HCT116 (cell line): ENCODE results near the gene IYD. TPM values are rescaled to one million over a fixed set of nuclear protein-coding genes. Genes with fewer than 3 reads are reported as not detected.

Experiments
- ATAC-seq: fragments of 200-7000 bp; cut with Tn5 transposase; 2 replicates; pipeline ENCODE4 v1.9.1; 2020; ENCODE audit warnings: mild to moderate bottlenecking, moderate library complexity
- BruUV-seq: library from RNA; stranded (reverse); fragments of 400-500 nt; replicated peaks from 2 replicates; lab custom pipeline; 2021; lab: Mats Ljungman, UMichigan
- CTCF ChIA-PET: fragments of 300-600 bp; sonication (Branson Sonifier 250); formaldehyde crosslinking; loops from one replicate; lab custom pipeline; 2021; ENCODE audit warnings: antibody characterized with exemption; lab: Charles Lee
- POLR2A ChIA-PET: fragments of 300-600, 350-600 bp; sonication (Branson Sonifier 250); formaldehyde crosslinking; loops from one replicate; lab custom pipeline; 2021; ENCODE audit warnings: antibody characterized with exemption; lab: Charles Lee
- RAD21 ChIA-PET, 2 experiments: fragments of 300-600 bp; sonication (Branson Sonifier 250); formaldehyde crosslinking; loops; one replicate each; lab custom pipeline; 2023; ENCODE audit warnings: low total read pairs in 2 of 2; ENCODE audit not compliant: uncharacterized antibody in 2 of 2, unreplicated experiment in 2 of 2, low non-redundant PET in 1 of 2; lab: Charles Lee
- DNase-seq: peaks from one replicate; pipeline ENCODE4 v3.0.0-alpha.2; 2010; ENCODE audit warnings: low read depth, low spot score
- H2AFZ ChIP-seq: fragments of 200-600 bp; shearing (Covaris generic), sonication (generic); 2 replicates; pipeline ENCODE4 v1.6.1; 2017; ENCODE audit warnings: low read depth, mixed run types, mixed read lengths, antibody characterized with exemption, low read length; ENCODE audit not compliant: poor library complexity, severe bottlenecking
- H3K27ac ChIP-seq: 2 replicates; pipeline ENCODE4 v1.5.1; 2012; ENCODE audit warnings: low read depth, low read length
- H3K27me3 ChIP-seq: fragments of 200-600 bp; sonication (generic); 2 replicates; pipeline ENCODE4 v1.6.1; 2016; ENCODE audit warnings: mixed run types, low read length, mixed read lengths; ENCODE audit not compliant: insufficient read depth
- H3K36me3 ChIP-seq, 2 experiments: fragments of 200-500 bp in 1 of 2; fragments of 200-600 bp in 1 of 2; sonication (Bioruptor generic) in 1 of 2; sonication (generic) in 1 of 2; 2 replicates each; pipeline versions ENCODE4 v1.5.1 to v1.6.1; 2014 to 2016; ENCODE audit warnings: low read length in 2 of 2, inconsistent platforms in 1 of 2, mixed read lengths in 1 of 2, mixed run types in 1 of 2; ENCODE audit not compliant: insufficient read depth in 2 of 2, control insufficient read depth in 1 of 2
- H3K4me1 ChIP-seq, 2 experiments: fragments of 200-600 bp in 1 of 2; sonication (generic) in 1 of 2; 2 replicates each; pipeline versions ENCODE4 v1.5.1 to v1.6.1; 2012 to 2017; ENCODE audit warnings: low read length in 2 of 2, inconsistent platforms in 1 of 2, mild to moderate bottlenecking in 1 of 2, mixed read lengths in 1 of 2, mixed run types in 1 of 2, moderate library complexity in 1 of 2; ENCODE audit not compliant: insufficient read depth in 2 of 2, control insufficient read depth in 1 of 2
- H3K4me2 ChIP-seq: fragments of 200-600 bp; sonication (generic); 2 replicates; pipeline ENCODE4 v1.6.1; 2017; ENCODE audit warnings: mixed run types, low read length, mixed read lengths
- H3K4me3 ChIP-seq, 2 experiments: fragments of 200-600 bp in 1 of 2; sonication (generic) in 1 of 2; replicated peaks in 1 of 2; 2 replicates each; pipeline ENCODE4 v1.5.1; 2011 to 2016; ENCODE audit warnings: low read length in 2 of 2, control low read depth in 1 of 2, low read depth in 1 of 2, mild to moderate bottlenecking in 1 of 2, mixed read lengths in 1 of 2, mixed run types in 1 of 2
- H3K79me2 ChIP-seq: fragments of 200-600 bp; sonication (generic); 2 replicates; pipeline ENCODE4 v1.6.1; 2017; ENCODE audit warnings: mild to moderate bottlenecking, mixed run types, low read length, moderate library complexity, mixed read lengths; ENCODE audit not compliant: insufficient read depth
- H3K9ac ChIP-seq: fragments of 200-600 bp; sonication (generic); 2 replicates; pipeline ENCODE4 v1.6.1; 2016; ENCODE audit warnings: low read length, mixed read lengths
- H3K9me2 ChIP-seq: fragments of 200-600 bp; sonication (generic), shearing (Covaris generic); 2 replicates; pipeline ENCODE4 v1.6.1; 2017; ENCODE audit warnings: mixed run types, mild to moderate bottlenecking, moderate library complexity; ENCODE audit not compliant: insufficient read depth
- H3K9me3 ChIP-seq, 2 experiments: fragments of 200-500 bp in 1 of 2; fragments of 200-600 bp in 1 of 2; sonication (Bioruptor generic) in 1 of 2; sonication (generic) in 1 of 2; 2 replicates each; pipeline ENCODE4 v1.6.1; 2014 to 2017; ENCODE audit warnings: low read length in 2 of 2, mixed read lengths in 2 of 2, inconsistent platforms in 1 of 2, low read depth in 1 of 2, mild to moderate bottlenecking in 1 of 2, mixed run types in 1 of 2, moderate library complexity in 1 of 2; ENCODE audit not compliant: control insufficient read depth in 1 of 2, insufficient read depth in 1 of 2
- H4K20me1 ChIP-seq: fragments of 200-600 bp; sonication (generic), shearing (Covaris generic); 2 replicates; pipeline ENCODE4 v1.6.1; 2017; ENCODE audit warnings: mixed run types, mild to moderate bottlenecking, moderate library complexity; ENCODE audit not compliant: insufficient read depth
- ATF3 ChIP-seq: IDR thresholded peaks from 2 replicates; pipeline ENCODE4 v1.6.1; 2012
- CEBPB ChIP-seq: IDR thresholded peaks from 2 replicates; pipeline ENCODE4 v1.6.1; 2012; ENCODE audit warnings: low read depth
- CTCF ChIP-seq, 3 experiments: fragments of 200-600 bp in 1 of 3; sonication (generic) in 1 of 3; IDR thresholded peaks in 2 of 3; conservative IDR thresholded peaks in 1 of 3; 2 replicates each; pipeline ENCODE4 v1.5.1; 2012 to 2017; ENCODE audit warnings: low read depth in 2 of 3, low read length in 2 of 3, antibody characterized with exemption in 1 of 3, borderline replicate concordance in 1 of 3, control low read depth in 1 of 3, mild to moderate bottlenecking in 1 of 3, mixed read lengths in 1 of 3, mixed run types in 1 of 3, moderate library complexity in 1 of 3; ENCODE audit not compliant: insufficient read depth in 1 of 3
- EZH2 ChIP-seq: fragments of 200-600 bp; sonication (generic); IDR thresholded peaks from 2 replicates; pipeline ENCODE4 v1.6.1; 2017; ENCODE audit warnings: antibody characterized with exemption, mixed run types
- FOSL1 ChIP-seq: IDR thresholded peaks from 2 replicates; pipeline ENCODE4 v1.6.1; 2012; ENCODE audit warnings: low read depth
- JUND ChIP-seq: IDR thresholded peaks from 2 replicates; pipeline ENCODE4 v1.6.1; 2012
- MAX ChIP-seq: IDR thresholded peaks from 2 replicates; pipeline ENCODE4 v1.6.1; 2012
- POLR2A ChIP-seq: IDR thresholded peaks from 2 replicates; pipeline ENCODE4 v1.7.0; 2011; ENCODE audit warnings: borderline replicate concordance; ENCODE audit not compliant: insufficient read depth, insufficient read length; ENCODE audit errors: extremely low read depth
- SIN3A ChIP-seq: IDR thresholded peaks from 2 replicates; pipeline ENCODE4 v1.6.1; 2012; ENCODE audit warnings: low read depth
- SRF ChIP-seq: IDR thresholded peaks from 2 replicates; pipeline ENCODE4 v1.6.1; 2012; ENCODE audit warnings: low read depth
- TCF7L2 ChIP-seq: IDR thresholded peaks from 2 replicates; pipeline ENCODE4 v1.7.0; 2011; ENCODE audit warnings: borderline replicate concordance, inconsistent platforms; ENCODE audit not compliant: insufficient read depth, insufficient read length; ENCODE audit errors: extremely low read depth
- ZNF274 ChIP-seq: fragments of 200-500 bp; sonication (Bioruptor generic); IDR thresholded peaks from 2 replicates; pipeline ENCODE4 v1.6.1; 2014; ENCODE audit warnings: mild to moderate bottlenecking, low read depth, low read length, inconsistent platforms
- intact Hi-C: fragments of 100-400 bp; cut with micrococcal nuclease; formaldehyde crosslinking; loops from 2 replicates; pipeline ENCODE4 v1.10.0; 2022
- total RNA-seq: library from RNA; stranded (reverse); gene quantifications from one replicate; pipeline ENCODE4 v1.2.1, GENCODE V29; 2021; ENCODE audit not compliant: unreplicated experiment

The IYD gene
- total RNA-seq, 1 experiment from 2014 or later = not detected

- Histone ChIP-seq H3K36me3 (no peaks in the 10 kb centered on the region), H3K27ac (no peak overlapping the region), H3K4me2 (no peak overlapping the region), H3K27me3 (no peaks in the 10 kb centered on the region), H4K20me1 (no peaks in the 10 kb centered on the region), H3K9ac (no peak overlapping the region), H3K4me3 (no peak overlapping the region), H3K9me3 (no peaks in the 10 kb centered on the region), H3K4me1 (no peaks in the 10 kb centered on the region; a peak in 1 of 4 replicates), H2AFZ (no peak overlapping the region), H3K9me2 (no peaks in the 10 kb centered on the region), H3K79me2 (no peaks in the 10 kb centered on the region)
- TF ChIP-seq JUND = no peak
- no peak for TF ChIP-seq CTCF (IDR thresholded peaks at IDR 0.05 in 2 of 3, conservative IDR thresholded peaks at IDR 0.05 in 1 of 3; ENCODE audit: borderline replicate concordance in 1 of 3, insufficient read depth in 1 of 3, low read depth in 2 of 3, low read length in 2 of 3)
- no peak for TF ChIP-seq ZNF274
- no peak for TF ChIP-seq EZH2
- no peak for TF ChIP-seq MAX
- TF ChIP-seq FOSL1 = no peak
- no peak for TF ChIP-seq CEBPB
- no peak for TF ChIP-seq POLR2A
- no peak for TF ChIP-seq SRF
- TF ChIP-seq SIN3A = no peak
- no peak for TF ChIP-seq ATF3
- TF ChIP-seq TCF7L2 = no peak
- ATAC-seq (no peak), DNase-seq (no peak)
- CTCF ChIA-PET = interaction anchor here (0.6 to 2.1 kb wide), 6 partner anchors 16 to 407 kb away, joined by 3 to 11 read pairs (median 4); no protein-coding TSS in a partner anchor
- no TSS peak for BruUV-seq
- POLR2A ChIA-PET = no interaction called here
- RAD21 ChIA-PET = no interaction called here
- intact Hi-C loops = no loop called here
These were observed 42.1 kb downstream of the IYD start for GRCh38 chr6:150410906-150411305.
